GM10266 (cell line): ENCODE data around the gene SDHC.

Experiments
- DNase-seq: peaks from one replicate; pipeline ENCODE4 v3.0.0; 2012; ENCODE audit errors: extremely low spot score
- TF ChIP-seq, protein P1 (sequence below): IDR thresholded peaks from 2 replicates; pipeline ENCODE4 v1.5.1; 2012; ENCODE audit warnings: mild to moderate bottlenecking, low read depth; ENCODE audit not compliant: control insufficient read depth, insufficient read depth; ENCODE audit errors: missing control alignments

Gene SDHC

GRCh38 chr1:161335796-161336195 lies 21.6 kb downstream of the SDHC start:
- TF ChIP-seq, protein P1, sequence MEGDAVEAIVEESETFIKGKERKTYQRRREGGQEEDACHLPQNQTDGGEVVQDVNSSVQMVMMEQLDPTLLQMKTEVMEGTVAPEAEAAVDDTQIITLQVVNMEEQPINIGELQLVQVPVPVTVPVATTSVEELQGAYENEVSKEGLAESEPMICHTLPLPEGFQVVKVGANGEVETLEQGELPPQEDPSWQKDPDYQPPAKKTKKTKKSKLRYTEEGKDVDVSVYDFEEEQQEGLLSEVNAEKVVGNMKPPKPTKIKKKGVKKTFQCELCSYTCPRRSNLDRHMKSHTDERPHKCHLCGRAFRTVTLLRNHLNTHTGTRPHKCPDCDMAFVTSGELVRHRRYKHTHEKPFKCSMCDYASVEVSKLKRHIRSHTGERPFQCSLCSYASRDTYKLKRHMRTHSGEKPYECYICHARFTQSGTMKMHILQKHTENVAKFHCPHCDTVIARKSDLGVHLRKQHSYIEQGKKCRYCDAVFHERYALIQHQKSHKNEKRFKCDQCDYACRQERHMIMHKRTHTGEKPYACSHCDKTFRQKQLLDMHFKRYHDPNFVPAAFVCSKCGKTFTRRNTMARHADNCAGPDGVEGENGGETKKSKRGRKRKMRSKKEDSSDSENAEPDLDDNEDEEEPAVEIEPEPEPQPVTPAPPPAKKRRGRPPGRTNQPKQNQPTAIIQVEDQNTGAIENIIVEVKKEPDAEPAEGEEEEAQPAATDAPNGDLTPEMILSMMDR: no peak
- DNase-seq: no peak

GRCh38 chr1:161342177-161342576 lies 28.0 kb downstream of the SDHC start:
- no peak for DNase-seq
- TF ChIP-seq, protein P1: no peak

DNA sequence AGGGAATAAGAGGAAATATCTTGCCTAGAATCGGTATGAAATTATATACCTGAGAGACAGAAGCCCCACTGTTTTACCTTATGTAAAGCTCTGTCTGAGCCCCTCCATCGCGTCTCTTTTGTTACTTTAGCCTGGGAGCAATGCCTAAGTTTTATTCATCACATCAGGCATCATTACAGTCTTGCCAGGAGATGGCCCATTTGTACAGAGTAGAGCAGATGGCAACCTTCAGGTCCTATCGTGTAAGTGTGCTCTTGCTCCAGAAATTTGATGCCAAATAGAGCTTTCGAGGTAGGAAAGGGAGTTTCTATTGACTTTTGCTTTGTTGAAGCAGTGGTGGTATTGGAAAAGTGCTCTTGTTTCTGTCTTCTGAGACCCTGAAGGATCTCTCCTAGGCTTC lies 28.6 kb downstream of the SDHC start:
- no peak for DNase-seq
- TF ChIP-seq, protein P1: no peak

GRCh38 chr1:161350671-161351070 lies 36.5 kb downstream of the SDHC start:
- TF ChIP-seq, protein P1: no peak
- DNase-seq: no peak

DNA sequence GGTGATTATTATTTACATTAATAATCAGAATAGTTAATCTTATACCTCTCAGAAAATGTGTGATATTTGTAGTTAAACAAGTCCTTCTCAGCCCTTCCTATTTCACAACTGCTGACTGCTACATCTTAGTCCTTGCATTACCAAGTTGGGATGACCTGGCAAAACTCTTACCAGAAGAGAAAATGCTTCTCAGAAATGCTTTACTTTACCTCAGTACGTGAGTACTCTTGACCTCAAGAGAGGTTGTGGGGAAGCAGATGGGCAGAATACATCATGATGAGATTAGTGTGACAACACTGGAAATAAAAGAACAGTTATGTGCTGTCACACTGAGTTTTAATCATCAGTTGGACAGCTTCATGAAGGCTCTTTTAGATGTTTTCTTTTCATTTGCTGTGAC lies 37.3 kb downstream of the SDHC start:
- TF ChIP-seq, protein P1: no peak
- no peak for DNase-seq

DNA sequence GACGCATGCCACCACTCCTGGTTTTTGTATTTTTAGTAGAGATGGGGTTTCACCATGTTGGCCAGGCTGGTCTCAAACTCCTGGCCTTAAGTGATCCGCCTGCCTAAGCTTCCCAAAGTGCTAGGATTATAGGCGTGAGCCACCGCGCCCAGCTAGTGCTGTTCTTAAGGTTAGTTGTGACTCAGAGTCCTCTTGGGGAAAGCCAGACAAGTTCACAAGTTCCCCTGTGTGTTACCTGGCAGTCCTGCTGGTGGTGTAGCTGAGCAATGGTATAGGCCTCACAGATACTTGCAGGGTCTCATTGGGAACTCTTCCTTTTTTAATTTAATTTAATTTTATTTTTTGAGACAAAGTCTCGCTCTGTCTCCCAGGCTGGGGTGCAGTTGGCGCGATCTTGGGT lies 42.9 kb downstream of the SDHC start:
- DNase-seq: peak; percentile 20
- TF ChIP-seq, protein P1: no peak

- TF ChIP-seq, protein P1: no peak
These were observed 45.1 kb downstream of the SDHC start for GRCh38 chr1:161359291-161359690.

More at GRCh38 chr1:161359291-161359690, 45.1 kb downstream of the SDHC start:
- DNase-seq: no peak
